Dedifferentiated amniotic fluid mesenchymal stem cell (primary cell): Measurements from ENCODE around the gene ZC3H12D.

ENCODE experiments used
- DNase-seq: peaks from one replicate; pipeline ENCODE4 v3.0.0-alpha.2; 2016; ENCODE audit errors: extremely low spot score

Gene ZC3H12D

DNA sequence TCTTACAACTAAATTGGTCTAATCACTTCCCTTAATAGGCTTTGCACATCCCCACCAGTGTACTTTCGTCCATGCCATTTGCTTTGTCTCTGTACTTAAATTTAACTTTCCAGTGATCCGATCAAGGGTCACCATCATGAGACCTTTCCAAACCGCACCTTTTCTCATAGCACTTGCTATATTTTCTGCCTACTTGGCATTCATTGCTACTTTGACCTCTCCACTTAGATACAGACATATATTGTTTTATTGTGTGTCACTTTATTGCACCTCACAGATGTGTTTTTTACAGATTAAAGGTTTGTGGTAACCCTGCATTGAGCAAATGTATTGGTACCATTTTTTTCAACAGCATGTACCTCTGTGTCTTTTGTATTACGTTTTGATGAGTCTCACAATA lies 70.0 kb downstream of the ZC3H12D start:
- DNase-seq: no peak

DNA sequence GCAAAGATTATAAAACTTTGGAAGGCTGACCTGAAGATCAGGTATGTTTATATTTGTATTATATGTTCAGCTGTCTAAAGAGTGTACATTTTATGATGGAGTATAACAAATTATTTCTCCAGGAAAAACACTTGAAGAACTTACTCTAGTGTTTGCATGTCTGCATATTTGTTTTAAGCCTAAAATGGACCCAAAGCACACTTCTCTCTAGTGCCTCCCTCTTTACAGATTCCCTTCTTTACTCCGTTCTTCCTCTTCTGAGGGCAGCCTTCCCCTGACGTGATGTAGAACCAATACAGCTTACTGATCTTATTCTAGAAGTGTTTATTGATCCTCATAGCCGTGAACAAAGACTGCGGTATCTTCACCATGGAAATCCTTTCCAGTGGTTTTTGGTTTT lies 70.8 kb downstream of the ZC3H12D start:
- DNase-seq: no peak

DNA sequence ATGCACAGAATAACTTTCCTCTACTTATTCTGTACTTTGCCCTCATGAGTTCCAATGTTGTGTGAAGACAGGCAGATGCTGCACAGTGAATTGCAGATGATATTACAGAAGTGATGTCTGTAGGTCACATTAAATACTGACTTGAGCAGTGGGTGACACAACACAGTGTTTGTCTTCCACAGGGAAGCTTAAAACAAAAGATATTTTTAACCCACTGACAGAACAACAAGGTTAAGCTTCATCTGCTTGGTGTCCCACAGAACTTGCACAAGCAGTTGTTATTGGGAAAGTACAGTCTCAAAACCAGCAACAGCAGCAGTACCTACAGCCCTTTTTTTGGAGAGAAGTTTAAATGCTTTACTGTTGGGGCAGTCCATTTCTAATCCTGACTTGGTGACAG lies 74.3 kb downstream of the ZC3H12D start:
- no peak for DNase-seq

DNA sequence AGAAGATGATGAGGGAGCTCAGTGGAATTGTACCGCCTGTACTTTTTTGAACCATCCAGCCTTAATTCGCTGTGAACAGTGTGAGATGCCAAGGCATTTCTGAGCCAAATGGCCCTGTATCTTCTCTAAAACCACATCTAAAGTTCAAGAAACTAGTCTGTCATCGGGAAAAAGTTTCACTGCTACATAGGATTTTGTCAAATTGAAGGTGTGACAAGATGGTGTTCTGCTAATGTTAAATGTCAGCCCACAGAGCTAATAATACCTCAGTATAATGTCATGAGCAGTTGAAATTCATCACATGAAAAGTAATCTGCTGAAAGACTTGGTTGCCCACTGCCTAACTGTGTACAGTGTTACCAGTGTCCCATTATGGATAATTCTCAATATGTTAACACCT lies 75.2 kb downstream of the ZC3H12D start:
- DNase-seq: no peak

DNA sequence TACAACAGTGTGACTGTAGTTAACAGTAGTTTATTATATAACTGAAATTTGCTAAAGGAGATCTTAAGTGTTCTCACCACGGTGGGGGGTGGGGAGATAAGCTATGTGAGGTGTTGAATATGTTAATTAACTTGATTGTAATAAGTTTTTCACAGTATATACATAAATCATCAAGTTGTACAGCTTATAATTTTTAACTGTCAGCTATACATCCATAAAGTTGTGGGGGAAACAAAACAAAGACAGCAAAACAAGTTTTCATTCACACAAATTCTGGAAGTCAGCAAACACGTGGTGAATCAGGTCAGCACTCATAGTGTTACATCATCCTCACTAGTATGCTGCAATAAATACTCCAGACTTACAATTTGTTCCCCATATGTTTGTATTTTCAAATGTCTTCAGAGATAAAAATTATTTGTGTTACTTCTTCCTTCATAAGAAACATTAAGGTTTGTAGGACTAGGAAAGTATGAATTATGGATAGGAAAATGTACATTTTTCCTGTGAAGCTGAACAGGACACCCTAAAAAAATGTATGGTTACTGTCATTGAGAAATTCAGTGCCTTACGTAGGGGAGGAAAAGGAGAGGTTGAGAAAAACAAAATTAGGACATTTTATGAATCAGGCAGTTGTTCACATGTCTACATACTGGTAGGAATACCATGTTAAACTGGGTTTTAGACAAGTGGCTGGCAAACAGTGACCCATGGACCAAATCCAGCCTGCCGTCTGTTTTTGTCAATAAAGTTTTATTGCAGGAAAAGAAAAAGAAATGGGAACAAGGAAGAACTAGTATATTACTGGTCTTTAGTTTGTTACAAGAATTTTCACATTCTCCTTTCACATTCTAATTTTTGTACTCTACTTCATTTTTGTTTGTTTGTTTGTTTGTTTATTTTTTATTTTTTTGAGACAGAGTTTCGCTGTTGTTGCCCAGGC lies 78.7 kb downstream of the ZC3H12D start:
- DNase-seq: peak; percentile 24

DNA sequence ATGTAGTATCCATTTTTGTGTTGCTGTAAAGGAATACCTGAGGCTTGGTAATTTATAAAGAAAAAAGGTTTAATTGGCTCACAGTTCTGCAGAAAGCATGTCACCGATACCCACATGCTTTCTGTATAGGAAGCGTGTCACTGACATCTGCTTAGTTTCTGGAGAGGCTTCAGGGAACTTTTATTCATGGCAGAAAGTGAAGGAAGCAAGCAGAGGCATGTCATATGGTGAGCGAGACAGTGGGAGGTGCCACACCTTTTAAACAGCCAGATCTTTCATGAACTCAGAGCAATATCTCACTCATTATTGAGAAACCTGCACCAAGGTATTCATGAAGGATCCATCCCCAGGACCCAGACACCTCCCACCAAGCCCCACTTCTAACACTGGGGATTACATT lies 81.3 kb downstream of the ZC3H12D start:
- no peak for DNase-seq

DNA sequence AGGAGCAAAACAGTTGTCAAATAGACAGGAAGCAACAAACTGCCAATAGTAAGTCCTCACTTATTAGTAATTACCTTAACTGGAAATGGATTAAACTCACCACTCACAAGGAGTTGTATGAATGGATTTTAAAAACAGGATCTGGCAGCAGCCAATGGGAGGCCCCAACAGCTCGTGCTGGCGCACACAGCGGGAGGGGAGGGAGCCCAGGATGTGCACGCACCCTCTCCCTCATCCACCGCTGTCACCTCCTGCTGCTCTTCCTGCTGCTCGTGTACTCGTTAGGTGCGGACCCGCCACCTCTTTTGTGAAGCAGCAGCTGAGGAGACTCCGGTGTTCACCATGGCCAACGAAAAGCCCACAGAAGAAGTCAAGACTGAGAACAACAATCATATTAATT lies 84.8 kb downstream of the ZC3H12D start, which contains the start of gene SUMO4:
Gene SUMO4, plus strand, starts transcription at position 213 of the 400 bp plus-strand sequence. Its CDS starts 130 bp downstream, at position 343.
- DNase-seq: no peak

DNA sequence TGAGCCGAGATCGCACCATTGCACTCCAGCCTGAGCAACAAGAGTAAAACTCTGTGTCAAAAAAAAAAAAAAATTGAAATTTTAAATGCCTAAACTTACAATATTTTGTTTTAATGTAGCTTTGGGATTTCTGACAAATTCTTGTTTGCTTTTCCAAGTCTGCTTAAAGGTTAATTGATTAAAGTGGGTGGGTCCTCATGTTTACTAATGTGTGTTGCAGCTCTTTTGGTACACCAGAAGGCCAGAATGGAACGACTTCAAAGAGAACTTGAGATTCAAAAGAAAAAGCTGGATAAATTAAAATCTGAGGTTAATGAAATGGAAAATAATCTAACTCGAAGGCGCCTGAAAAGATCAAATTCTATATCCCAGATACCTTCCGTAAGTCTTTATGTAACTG lies 87.4 kb downstream of the ZC3H12D start:
- DNase-seq: no peak
